ENCODE measurements around the gene RYR3.

Gene RYR3

DNA sequence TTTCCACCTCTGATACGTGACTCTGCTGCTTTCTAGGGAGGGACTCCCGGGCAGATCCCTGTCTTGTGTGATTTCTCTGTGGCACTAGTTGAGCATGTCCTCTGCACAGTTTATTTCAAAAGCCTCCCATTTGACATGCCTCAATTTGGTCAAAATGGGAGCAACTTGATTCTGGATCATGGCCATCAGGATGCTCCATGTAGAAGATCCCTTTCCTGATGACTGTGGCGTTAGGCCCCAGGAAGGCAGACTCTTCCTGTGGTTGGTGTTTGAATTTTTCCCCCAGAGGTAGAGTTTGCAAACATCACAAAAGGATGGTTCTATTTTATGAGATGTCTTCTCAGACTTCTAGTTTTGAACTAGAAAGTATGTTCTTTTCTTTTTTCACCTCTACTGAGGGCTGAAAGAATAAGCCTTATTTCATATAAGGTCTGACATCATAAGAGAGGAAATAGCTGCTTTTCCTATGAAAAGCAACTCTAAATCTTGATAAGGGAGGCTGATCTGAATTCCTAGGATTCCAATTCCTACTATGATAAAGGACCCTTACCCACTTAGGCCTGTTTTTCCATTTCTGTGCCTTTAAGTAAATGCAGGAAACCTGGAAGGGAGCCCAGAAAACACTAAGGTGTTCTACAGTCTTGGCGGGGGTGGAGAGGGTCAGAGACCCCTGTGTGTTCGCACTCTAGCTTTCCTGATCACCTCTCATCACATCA is 413.7 kb downstream of the RYR3 start:
- no peak for DNase-seq

DNA sequence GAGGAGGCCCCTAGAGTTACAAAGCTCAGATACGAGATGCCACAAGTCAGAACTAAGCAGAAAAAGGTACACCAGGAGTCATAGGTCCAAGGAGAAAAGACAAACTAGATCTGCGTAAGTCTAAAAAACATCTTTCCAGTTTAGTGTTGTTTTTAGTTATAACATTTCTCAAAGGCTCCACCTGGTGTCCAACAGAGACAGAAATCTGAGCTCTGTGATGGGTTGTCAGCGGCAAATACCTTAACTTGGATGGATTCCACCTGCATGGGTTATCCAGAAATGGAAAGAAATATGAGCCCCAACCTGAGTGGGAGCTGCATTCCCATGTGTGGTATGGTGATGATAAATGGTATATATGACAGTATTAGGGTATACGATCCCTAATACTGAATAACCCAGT is 418.9 kb downstream of the RYR3 start:
- DNase-seq, result no peak

DNA sequence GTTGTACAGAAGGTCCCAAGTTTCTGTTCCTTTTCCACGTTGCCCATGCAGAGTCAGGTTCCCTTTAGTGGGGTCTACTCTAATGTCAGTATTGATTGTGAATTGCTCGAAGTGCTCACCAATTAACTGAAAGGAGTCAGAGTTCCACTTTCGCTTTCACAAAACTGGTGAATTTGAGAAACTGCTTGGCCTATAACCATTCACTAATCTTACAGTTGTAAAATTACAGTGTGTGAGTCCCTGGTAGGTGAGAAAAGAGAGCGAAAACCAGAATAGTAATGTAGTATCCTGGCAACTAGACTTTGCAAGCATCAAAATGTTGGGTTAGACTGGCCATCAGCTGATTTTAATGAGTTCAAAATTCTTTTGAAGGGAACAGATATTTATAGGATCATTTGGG is 420.0 kb downstream of the RYR3 start:
- no peak for DNase-seq

DNA sequence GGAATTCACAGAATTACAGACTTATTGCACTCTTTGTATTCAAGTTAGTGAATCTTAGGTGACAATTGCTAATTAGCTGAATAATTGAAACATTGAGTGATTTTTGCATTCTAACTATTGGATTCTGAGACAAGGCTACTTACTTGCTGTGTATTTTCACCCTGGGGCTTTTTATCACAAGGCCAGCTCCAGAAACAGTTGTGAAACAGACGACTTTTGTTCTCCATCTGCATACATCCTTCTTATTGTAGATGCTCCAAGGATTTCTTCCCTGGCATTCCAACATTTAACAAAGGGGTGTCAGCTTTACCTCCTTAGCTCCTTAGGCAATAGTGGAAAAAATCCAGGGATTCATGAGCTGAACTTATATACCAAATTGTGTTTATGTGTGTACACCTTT is 424.4 kb downstream of the RYR3 start:
- no peak for DNase-seq

DNA sequence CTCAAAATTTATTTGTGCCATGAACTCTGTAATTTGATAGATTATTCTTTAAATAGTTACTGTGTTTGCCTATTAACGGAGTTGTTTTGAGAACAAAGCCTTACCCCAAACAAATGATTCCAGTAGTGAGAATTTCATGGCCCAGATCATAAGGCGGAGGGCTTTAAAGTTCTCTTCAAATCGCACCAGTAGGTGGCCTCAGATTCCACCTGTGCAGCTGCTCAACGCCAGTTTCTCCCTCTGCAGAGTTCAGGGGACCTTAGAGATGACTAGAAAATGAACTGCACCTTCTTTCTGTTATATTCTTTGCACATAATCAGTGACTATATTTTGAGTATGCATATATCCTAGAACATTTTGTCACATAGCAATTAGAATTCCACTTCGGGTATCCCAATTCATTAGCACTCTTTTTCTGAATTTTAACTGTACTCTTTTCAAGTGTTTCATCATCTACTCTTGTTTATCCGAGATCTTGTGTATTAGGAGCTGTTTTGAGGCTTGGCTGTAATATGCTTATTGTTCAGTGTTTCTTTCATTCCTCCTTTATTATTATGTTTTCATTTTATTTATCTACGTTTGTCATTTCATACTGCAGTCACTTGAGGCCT is 425.0 kb downstream of the RYR3 start:
- DNase-seq, result peak; percentile 33

DNA sequence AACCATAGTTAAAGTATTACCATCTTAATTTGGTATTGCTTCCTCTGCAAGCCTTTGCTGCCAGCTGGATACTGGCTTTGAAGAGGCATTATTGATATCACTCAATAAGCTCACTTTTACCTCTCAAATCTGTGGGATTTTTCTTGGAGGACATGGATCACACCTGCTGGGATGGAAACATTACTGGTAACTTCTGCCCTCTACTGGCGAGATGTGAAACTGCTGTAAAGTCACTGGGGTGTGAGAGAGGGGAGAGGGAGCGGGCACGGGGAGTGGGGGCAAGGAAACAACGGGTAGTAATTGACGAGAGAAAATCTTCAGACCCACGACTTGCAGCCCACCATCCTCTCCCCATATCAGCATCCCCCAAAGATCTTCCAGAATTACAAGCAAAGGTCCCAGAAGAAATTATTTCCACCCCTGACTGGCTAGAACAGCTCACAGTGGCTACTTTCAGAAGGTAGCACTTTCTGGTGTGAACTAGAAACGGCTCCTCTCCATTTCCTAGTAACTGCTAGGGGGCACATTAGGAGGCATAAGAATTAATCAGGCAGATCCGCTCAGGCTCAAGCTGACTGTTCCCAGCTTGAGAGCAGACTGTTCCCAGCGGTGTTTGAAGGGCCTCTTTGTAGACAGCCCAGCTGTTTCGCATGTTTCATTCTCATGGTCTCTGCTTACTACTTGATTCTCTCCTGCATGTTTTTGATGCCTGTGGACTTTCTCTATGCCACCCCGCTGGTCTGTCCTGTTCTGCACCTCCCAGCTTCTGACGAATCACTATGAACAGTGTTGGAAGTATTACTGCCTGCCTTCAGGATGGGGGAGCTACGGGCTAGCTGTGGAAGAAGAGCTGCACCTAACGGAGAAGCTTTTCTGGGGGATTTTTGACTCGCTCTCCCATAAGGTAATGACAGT is 427.2 kb downstream of the RYR3 start:
- DNase-seq, result peak; percentile 41

DNA sequence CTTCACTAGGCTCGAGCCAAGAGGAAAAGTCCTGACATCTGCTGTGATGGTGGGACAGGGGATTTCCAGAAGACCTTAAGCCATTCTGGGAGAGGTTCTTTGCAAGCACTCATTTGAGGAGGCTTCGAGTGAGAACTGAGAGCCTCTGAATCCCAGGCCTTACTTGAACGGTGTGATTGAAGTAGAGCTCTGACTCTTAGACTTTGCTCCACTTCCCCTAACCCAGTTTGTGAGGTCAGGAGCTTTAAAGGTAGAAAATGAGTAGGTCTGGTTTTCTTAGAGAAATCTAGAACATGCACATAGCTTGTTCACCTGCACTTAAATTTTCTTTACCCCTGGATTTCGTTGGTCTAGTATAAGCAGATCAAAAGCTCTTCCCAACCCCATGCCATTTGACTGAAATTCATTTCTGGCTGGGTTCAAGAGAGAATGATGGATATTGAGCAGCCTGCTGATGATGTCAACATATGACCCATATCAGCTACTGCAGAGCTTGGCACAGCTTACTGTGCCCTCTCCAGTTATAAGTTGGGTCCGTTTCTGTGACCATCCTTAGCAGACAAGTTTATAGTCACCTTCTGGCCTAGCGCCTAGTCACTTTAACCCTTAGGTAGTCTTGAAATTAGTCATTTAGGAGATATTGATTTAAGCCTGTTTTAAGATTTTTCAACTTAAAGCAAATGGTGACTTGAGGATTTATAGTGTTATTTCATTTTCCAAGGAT is 428.3 kb downstream of the RYR3 start:
- no peak for DNase-seq

DNA sequence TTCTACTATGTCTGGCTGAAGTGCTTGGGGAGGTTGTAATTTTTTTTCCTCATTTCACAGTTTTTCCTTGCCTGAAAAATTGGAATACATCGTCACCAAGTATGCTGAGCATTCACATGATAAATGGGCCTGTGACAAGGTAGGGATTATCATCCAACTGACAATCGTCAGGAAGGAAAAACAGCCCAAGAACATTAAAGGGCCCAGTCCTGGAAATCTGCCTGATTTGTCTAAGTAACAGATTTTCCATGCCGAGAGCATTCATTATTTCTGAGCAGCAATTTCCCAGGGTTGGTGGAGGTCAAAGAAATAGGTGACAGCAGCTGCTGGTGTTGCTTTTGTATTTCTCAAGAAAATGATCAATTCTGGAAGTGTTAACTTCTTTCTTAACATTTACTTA is 431.5 kb downstream of the RYR3 start:
- DNase-seq, result no peak

DNA sequence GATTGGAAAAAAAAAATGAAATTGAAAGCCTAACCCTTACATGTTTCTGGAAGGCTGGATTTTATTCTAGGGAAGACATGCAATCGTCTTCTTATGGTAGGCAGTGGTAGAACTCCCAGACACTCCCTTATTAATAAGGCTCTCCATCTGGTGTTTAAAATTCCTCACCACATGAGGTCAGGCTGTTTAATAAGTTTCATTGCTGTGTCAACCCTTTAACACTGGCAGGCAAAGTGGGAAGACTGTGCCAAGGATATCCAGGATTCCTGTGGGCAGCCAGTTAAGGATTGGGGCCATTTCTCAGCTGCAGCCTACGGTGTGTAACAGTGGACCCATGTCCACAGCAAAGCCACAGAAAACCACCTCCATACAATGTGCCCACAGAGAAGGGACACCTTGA is 432.0 kb downstream of the RYR3 start:
- DNase-seq, result peak; percentile 33

DNA sequence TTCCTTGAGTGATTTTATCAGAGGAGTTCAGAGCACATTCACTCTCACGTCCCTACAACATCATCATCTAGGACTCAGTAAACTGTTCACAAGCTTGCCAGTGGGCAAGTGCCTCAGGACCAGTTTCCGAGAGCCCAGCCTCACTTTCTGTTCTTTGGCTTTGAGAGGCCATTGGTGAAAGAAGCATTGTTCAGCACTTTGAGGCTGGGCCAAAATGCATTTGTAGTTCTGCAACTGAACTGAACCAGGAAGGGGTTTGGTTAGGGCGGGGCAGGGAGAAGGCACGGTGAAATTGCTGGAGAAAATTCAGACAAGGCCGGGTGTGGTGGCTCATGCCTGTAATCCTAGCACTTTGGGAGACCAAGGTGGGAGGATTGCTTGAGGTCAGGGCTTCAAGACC is 435.4 kb downstream of the RYR3 start:
- DNase-seq, result no peak

DNA sequence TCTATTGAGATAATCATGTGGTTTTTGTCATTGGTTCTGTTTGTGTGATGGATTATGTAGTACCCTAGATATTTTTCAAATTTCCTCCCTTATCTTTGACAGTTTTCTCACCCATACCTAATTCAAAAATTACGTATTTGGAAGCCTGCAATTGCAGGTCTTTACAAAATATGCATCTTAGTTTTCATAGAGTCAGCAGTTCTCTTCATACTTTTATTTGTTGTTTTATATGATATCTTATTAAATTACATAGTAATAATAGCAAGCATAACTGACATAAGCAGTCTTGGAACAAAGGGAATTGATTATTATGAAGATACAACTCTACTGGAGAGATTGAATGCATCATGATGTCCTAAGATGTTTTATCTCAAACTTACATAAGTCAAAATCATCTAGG is 442.2 kb downstream of the RYR3 start:
- DNase-seq, result no peak

DNA sequence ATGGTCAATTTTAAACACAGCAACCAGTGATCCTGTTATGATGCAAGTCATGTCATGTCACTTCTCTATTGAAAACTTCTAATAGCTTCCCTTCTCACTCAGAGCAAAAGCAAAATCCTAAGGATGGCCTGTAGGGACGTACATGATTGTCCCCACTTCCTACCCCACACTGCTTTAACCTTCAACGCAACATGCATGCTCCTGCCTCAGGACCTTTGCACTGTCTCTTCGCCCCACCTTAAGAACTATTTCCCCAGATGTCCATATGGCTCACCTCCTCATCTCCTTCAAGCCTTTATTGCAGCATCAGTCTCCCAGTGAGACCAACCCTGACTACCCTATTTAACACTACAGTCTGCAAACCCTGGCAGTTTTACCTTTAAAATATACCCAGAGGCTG is 443.5 kb downstream of the RYR3 start:
- no peak for DNase-seq

DNA sequence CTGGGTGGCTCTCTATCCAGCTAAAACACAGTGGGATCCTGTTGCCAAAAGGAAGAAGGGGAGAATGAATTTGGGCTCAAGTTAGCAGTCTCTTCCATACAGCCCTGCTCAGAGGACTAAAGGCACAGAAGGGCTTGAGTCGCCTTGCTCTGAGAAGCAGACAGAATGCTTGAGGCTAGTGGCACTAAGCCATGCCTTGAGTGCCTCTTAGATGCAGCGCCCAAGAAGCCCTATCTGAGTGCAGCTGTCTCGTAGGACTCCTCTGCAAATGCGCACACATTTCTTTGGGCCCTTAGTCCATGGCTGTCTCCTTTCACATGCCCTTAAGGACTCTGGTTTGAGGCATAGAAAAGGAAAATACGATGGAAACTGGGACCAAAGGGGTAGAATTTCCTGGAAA is 446.2 kb downstream of the RYR3 start:
- no peak for DNase-seq

DNA sequence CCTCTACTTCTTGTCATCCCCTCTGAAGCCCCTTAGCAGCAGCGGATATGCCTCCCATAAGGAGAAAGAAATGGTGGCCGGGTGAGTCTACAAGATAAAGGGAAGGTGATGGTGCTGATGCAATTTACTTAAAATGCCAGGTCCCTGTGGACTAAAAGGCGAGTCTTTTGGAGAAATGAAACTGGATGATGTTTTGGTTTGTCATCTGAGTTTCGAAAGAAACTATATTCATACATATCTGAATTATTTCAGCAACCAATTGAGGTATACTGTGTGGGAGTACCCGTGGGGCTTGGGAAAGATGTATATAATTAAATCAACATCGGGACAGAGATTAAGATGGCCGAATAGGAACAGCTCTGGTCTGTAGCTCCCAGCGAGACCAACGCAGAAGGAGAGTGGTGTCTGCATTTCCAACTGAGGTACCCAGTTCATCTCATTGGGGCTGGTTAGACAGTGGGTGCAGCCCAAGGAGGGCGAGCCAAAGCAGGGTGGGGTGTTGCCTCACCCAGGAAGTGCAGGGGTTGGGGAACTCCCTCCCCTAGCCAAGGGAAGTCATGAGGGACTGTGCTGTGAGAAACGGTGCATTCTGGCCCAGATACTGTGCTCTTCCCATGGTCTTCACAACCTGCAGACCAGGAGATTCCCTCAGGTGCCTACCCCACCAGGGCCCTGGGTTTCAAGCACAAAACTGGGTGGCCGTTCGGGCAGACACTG is 446.9 kb downstream of the RYR3 start:
- DNase-seq, result no peak

DNA sequence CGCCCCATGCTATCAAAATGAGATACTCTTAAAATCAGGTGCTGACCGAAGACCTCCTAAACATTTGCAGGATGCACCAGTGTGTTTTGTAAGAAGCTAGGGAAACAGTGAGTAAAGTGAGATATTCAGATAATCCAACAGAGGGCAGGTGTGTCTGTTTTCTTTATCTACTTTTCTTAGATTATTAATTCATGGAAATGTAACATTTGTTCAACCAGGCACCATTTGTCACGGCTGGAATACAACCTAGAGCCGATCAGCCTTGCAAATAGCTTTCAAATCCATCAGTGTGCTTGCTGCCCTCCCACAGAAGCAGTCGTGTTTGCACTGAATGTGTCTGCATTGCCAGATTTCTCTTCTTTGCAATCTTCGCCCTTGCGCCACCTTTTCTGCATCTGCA is 455.6 kb downstream of the RYR3 start:
- no peak for DNase-seq

DNA sequence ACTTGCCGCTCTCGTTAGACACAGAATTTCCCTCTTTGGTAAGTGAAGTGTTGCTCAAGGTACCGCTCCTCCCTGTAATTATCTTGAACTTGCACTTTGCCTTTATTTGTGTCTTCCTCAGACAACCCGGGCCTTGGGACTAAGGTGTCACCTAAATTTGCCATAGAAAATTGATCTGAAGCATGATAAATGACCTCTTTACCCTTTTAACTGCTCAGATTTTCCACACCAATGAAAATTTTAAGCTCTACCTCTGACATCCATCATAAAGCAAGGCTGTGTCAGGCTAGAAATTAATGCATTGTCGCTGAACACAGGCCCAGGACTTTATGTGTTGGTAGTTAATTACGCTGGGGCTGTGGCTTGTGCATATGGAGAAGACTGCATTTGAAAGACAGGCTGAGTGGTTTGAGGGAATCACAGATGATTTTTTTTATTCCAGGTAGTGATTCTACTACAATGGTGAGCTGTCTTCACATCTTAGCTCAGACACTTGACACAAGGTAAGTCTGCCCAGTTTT is 458.0 kb downstream of the RYR3 start:
- no peak for DNase-seq

DNA sequence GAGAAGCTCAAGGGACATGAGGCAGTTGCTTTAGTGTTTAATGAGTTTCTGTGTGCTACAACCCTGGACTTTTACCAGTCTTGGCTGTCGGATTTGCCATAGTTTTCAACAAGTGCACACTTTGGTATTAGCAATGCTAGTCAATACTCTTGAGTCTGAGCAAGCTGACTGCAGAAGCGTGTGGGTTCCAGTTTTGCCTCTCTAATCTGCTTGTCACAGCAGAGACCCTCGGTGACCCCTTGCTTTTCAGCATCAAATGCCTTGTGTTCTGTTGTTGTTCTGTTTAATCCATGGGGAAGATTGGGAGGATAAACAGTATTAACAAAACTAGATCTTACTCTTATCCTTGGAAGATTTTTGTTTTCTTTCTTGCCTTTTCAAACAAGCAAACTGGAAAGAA is 463.2 kb downstream of the RYR3 start:
- no peak for DNase-seq

DNA sequence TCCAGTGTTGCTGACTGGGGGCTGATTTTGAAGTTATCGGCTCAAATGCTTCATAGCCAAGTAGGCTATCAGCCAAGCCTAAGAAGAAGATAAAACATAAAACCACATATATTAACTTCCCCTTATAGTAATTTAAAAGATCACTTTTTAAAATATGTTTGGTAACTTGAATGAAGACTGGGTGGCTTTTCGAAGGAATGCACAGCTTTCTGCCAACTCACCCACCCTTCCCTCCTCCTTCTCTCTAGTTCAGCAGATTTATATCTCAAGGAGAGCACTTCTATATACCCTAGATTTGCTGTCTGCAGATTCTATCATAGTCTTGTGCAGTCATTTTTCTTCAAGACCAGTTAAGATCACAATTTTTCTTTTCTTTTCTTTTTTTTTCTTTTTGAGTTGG is 468.1 kb downstream of the RYR3 start:
- DNase-seq, result no peak

DNA sequence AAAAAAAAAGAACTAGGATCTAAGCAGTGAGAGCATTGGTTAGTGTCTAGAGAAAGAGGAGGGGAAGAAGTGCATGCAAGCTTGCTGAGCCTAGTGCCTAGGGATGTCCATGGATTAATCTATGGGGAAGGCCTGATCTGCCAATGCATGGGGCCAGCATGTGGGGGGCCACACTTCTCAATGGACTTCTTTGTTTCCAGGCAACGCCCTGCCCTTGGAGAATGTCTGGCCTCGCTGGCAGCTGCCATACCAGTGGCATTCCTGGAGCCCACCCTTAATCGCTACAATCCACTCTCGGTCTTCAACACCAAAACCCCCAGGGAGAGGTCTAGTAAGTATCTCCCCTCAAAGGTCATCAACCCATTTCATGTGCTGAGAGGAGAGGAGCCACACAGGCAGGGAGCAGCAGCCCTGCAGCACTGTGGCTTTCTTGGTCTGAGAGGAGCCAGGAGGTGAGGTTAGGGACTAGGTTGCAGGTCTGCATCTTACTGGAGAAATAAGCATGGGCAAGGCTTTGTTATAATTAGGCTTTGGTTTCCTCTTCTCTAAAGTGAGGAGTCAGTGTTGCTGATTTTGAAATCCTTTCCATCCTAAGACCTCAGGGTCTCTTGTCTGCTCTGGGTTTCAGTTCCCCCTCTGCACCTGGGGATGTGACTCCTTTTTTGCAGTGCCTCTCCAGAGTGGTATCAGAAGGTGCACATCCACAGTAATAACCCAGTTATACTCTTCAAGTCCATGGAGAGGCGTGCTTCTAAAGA is 469.4 kb downstream of the RYR3 start:
- DNase-seq, result no peak

DNA sequence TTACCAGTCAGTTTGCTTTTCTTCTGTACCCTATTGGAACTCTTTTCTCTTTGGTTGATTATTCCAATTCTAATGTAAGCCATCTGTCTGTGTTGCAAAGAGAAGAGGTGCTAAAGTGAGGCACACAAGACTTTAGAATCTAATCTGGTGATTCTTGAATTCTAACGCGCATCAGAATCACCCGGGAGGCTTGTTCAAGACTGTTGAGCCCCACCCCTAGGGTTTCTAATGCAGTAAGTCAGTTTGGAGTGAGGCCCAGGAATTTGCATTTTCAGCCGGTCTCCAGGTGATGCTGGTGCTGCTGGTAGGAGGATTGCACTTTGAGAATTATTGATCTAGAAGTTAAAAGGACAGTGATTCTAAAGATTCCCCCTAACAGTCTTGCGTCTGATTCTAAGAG is 472.2 kb downstream of the RYR3 start:
- no peak for DNase-seq

DNA sequence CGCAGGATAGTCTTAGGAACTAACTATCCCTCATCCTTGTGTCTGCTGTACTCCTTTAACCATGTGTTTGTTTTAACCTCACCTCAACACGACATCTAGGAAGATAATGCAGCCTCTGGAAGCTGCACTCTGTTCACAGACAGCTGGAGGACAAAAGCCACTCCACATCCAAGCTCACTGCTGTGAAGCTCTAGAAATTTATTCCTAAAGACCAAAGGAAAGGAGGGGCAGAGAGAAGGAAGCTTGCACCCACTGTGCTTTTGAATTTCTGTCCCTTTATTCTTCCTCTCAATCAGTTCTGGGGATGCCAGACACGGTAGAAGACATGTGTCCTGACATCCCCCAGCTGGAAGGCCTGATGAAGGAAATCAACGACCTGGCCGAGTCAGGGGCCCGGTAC is 474.6 kb downstream of the RYR3 start:
- DNase-seq, result no peak

All from fibroblast of skin of back (primary cell).